Measurements from ENCODE around the gene TMEM52B.

TMEM52B gene

GRCh38 chr12:10236720-10237119, 57.9 kb downstream of the TMEM52B start:
- H3K4me3 ChIP-seq (ENCODE audit: low read depth, low read length), result no peak overlapping the region

DNA sequence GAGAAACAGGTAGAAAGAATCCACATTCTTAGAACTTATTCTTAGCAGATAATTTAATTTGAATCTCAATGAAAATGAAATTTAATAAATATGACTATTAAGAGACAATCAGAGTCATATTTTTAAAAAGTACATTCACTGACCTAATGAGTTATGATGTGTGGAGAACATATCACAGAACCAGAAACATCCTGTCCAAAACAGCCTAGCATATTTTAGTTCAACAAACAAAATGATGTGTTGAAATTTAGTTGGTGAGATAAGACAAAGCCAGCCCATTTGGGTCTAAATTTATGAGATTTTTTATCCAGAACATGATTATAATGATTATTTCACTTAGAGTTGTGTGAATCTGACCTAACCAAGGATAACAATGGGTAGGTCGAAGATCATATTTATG, 59.7 kb downstream of the TMEM52B start:
- no peak overlapping the region for H3K4me3 ChIP-seq (ENCODE audit: low read depth, low read length)

GRCh38 chr12:10241290-10241689, 62.5 kb downstream of the TMEM52B start:
- no peak overlapping the region for H3K4me3 ChIP-seq (ENCODE audit: low read depth, low read length)

Data from iPS-11a (cell line).